Measurements from ENCODE around the gene MEPCE. TPM values are rescaled to one million over a fixed set of nuclear protein-coding genes. Genes with fewer than 3 reads are reported as not detected.
A peak's percentile ranks its signal among the peaks of the same experiment; 100 is the strongest.

The MEPCE gene
- total RNA-seq, 2 donors from 2014 or later: 20.9 to 23.9 TPM

DNA sequence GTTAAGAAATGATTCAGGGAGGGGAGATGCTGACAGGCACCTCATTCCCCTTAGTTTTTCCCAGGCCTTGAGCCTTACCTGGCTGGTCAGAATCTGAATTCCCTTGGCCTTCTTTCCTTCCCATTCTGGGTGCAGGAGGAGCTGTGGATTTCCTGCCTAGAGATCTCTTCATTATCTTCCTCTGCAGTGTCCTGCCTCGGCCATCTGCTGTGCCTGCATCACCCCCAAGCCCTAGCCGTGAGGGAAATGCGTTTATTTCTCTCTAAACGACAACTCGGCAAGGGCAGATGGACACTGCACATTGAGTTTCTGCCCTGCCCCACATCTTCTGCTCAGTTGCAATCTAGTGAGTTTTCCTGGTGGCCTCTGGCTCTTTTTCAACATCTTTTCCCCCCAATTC is 27.8 kb upstream of the MEPCE start:
- ATAC-seq (no peak), DNase-seq (no peak)
- intact Hi-C loops (cut with DNase I): loop anchor here in 1 of 2 donors (10.0 kb wide), 1 partner anchor 207 kb away; no protein-coding TSS in a partner anchor

DNA sequence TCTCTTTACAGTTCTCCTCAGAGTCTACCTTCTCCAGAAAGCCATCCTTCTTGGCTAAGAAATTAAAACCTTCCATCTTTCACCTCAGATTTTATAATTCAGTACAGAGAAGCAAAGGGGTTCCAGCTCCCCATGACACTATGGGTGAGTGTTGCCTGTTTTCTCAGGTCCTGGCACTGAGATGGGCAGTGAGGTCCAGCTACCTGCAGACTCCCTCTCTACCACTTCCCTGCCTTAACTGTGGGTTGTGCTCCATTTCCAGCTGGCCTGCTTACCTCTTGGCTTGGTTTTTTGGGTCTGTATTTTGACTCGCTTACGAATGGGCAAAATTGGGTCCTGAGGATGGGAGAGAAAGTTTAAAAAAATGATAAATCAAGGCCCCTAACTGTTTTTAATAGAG is 27.4 kb upstream of the MEPCE start:
- DNase-seq: no peak
- intact Hi-C loops (cut with DNase I): loop anchor here in 1 of 2 donors (10.0 kb wide), 1 partner anchor 207 kb away; no protein-coding TSS in a partner anchor
- ATAC-seq: no peak

DNA sequence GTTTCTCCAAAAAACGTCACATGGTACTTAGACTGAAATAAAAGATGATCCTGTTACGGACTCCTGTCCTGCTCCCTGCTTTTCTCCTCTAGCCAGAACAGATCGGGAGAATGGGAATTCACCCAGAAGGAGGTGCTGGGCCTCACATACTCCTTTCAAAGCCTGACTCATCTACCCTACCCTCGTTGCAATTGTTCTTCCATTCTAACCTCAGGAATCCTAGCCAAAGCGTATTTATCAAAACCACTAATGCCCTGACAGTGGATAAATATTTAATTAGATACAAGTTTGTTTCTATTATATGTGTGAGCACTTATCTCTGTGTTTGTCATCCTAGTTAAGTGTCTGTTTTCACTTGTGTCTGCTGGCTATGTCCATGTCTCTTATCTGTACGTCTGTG is 22.9 kb upstream of the MEPCE start:
- intact Hi-C loops (cut with DNase I): loop anchor here in 1 of 2 donors (10.0 kb wide), 1 partner anchor 212 kb away; no protein-coding TSS in a partner anchor
- no peak for ATAC-seq
- no peak for DNase-seq

DNA sequence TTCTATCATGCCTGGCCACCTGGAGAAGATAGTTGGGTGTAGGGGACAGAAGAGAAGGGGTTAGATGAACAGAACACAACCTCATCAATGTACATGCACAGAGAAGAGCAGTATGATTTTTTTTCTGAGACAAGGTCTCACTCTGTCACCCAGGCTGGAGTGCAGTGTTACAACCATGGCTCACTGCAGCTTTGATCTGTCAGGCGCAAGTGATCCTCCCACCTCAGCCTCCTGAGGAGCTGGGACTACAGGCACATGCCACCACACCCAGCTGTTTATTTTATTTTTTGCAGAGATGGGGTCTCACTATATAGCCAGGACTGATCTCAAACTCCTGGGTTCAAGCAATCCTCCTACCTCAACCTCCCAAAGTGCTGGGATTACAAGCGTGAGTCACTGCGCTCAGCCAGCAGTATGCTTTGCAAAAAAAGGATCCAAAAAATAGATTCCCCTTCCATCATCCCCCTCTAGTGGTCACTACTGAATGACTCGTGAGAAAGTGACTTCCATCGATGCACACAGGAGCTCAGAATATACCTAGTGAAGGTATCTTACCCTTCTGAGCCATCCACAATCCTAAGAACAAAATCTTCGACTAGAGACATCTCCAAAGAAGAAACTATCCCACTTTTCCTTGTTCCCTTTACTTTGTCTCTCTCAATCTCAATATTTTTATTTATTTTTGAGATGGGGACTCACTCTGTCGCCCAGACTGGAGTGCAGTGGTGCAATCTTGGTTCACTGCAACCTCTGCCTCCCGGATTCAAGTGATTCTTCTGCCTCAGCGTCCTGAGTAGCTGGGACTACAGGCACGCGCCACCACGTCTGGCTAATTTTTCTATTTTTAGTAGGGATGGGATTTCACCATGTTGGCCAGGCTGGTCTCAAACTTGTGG is 22.1 kb upstream of the MEPCE start:
- intact Hi-C loops (cut with DNase I): loop anchor here in 1 of 2 donors (10.0 kb wide), 1 partner anchor 213 kb away; no protein-coding TSS in a partner anchor
- DNase-seq: no peak
- ATAC-seq: peak; percentile 70 to 84

DNA sequence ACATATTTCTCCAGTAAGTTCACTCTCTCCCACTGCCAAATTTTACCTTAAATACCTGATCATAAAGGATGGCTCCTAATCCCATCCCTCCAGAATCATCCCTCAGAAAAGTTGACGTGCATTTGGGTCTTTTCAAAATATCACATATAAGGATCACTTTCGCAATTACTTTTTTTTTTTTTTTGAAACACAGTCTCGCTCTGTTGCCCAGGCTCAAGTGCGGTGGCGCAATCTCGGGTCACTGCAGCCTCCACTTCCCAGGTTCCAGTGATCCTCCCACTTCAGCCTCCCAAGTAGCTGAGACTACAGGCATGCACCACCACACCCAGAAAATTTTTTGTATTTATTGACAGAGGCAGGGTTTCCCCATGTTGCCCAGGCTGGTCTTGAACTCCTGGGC is 18.5 kb upstream of the MEPCE start:
- intact Hi-C loops (cut with DNase I): no loop called here
- ATAC-seq: no peak
- no peak for DNase-seq

GRCh38 chr7:100413346-100413745 is 16.3 kb upstream of the MEPCE start:
- intact Hi-C loops (cut with DNase I): no loop called here
- DNase-seq: no peak
- no peak for ATAC-seq

DNA sequence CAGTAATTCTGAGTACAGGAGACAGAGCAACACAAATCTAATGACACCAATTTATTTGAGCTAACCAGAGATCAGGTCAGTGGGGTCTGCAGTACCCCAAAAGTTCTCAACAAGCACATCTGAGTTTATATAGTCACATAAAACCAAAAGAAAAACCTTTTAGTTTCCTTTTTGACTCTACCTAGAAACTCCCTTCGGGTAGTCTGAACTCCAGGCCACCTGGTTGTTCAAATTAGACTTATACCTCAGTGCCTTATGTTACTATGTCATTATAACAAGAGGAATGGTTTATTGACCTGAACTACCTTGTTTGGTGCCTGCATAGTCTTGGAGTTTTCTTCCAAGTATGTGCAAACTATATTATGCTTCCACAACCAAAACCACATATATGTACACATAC is 15.7 kb upstream of the MEPCE start:
- no peak for ATAC-seq
- DNase-seq: no peak
- intact Hi-C loops (cut with DNase I): no loop called here

- intact Hi-C loops (cut with DNase I): no loop called here
- ATAC-seq (no peak), DNase-seq (no peak)
Observed at GRCh38 chr7:100415448-100415847, 14.2 kb upstream of the MEPCE start.

GRCh38 chr7:100418930-100419659 is 10.5 kb upstream of the MEPCE start:
- no peak for DNase-seq
- ATAC-seq: no peak
- intact Hi-C loops (cut with DNase I): no loop called here

DNA sequence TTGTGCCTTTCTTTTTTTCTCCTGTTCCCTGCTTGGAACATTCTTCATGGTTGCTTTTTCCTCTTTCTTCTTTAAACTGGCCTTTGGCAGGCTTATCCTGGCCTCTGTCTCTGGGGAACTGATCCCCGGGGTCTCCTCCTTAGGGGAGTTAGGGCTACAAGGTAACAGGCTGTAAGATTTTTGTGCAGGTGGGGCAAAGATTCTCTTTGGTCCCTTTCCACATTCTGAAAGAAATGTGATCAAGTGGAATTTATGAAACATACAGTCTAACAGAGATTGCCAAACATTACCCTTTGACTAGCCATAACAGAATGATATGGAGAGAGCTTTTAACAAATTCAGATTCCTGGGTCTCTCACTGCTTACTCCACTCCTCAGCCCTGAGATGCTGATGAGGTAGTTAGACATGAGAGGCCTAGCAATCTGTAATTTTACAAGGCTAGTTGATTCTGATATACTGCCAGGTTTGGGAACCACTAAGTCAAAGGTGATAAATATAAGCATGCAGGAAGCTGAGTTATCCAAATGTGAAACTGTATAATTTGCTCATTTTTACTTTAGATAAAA is 9.9 kb upstream of the MEPCE start:
- DNase-seq (no peak), ATAC-seq (no peak)
- intact Hi-C loops (cut with DNase I): no loop called here

- DNase-seq (no peak), ATAC-seq (no peak)
- intact Hi-C loops (cut with DNase I): no loop called here
Observed at GRCh38 chr7:100423315-100423714, 6.3 kb upstream of the MEPCE start.

DNA sequence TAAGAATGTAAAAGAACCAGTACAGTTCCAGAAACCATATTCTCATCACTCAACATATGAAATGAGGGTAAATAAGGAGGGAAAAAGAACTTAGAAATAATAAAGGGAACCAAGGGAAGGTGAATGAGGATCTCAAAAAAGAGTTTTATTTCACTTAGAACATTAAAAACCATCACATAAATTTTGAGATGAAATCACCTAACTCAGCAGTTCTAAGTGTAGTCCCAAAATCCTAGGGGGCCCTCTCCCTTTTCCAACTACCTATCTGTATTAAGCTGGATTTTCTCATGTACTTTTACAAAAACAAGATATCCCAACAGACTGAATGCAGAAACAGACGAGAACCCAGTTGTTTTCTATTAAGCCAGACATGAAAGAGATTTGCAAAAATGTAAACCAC is 4.3 kb upstream of the MEPCE start:
- intact Hi-C loops (cut with DNase I): no loop called here
- no peak for DNase-seq
- no peak for ATAC-seq

DNA sequence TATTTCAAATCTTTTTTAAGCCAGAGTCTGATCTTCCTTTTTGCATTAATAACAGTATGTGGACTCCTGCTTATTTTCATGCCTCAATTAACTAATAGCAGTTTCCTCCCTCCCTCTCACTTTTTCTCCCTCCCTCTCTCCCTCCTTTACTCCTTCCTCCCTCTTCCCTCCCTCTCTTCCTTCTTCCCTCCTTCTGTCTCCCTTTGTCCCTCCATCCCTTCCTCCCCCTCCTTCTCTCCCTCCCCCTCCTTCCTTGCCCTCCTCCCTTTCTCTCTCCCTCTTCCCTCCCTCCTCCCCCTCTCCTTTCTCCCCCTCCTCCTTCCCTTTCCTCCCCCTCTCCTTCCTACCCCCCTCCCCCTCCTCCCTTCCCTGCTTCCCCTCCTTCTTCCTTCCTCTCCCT is 3.1 kb upstream of the MEPCE start:
- DNase-seq (no peak), ATAC-seq (no peak)
- intact Hi-C loops (cut with DNase I): no loop called here

GRCh38 chr7:100427762-100428198 is 1.9 kb upstream of the MEPCE start:
- ATAC-seq (no peak), DNase-seq (no peak)
- intact Hi-C loops (cut with DNase I): no loop called here

DNA sequence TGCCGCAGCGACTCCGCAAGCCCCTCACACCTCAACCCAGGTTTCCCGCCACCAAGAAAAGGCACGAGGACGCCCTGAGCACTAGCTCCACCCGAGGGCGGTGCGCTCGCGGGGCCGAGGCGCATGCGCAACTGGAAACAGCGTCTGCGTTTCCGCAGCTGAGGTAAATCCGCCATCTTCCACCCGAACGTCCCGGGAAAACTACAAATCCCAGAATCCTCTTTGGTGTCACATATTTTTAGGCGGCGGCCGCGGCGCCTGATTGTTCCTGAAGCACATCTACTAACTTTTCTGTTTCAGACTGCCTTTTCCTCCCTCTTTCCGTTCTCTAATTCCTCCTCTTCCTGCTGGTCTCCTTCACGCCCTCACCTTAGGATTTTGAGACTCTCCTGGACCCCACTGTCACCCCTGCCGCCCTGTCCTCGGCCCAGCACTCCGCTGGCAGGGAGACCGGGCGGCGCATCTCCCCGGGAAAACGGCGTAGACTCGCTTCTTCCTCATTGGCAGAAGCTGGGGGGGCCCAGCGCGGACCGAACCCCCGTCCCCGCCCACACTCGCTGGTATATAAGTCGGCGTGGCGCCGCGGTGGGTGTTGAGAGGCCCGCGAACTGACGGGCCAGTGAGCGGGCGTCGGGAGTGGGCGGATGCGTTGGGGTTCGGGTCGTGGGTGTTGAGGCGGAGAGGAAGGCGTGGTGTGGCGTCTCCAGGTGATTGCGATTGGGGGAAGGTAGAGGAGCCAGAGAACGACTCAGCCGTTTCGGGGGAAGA is 1.2 kb upstream of the MEPCE start, which contains the start of gene ZCWPW1:
TSS of gene ZCWPW1 (minus strand) at position 505 of the 768 bp plus-strand sequence. CDS start 8,054 bp downstream, outside the sequence.
- ATAC-seq (peak; percentile 72 to 80), DNase-seq (peak; percentile 97)
- intact Hi-C loops (cut with DNase I): no loop called here

DNA sequence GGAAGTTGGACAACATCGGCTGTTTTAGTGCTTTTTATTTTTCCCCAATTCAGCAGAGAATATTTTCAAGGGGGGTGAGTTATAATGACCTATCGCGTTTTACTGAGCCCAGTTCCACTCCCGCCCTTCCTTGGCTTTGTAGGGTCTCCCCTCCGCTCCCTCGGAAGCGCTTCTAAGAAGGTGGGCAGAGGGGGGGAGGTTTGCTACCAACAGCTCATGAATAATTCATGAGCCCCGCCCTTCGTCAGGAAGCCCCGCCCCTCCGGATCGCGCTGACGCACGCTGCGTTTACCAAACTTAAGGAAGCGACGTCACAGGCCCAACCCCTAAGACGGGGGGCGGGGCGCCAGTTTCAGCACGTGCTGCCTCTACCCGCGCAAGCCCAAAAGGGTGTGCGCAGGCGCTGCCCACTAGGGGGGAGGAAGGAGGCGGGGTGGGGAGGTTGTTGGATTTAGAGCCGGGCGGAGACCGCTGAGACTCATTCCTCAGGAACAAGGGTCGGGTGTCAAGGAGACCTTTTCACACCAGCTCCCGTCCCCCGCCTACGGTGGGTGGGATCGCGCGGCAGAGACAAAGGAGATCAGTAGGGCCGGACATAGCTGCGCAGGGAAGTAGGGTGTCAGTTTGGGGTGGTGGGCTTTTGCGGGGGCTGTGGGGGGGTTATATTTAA is 529 bp upstream of the MEPCE start:
- ATAC-seq: peak; percentile 81 to 85
- intact Hi-C loops (cut with DNase I): no loop called here
- DNase-seq: peak; percentile 100

DNA sequence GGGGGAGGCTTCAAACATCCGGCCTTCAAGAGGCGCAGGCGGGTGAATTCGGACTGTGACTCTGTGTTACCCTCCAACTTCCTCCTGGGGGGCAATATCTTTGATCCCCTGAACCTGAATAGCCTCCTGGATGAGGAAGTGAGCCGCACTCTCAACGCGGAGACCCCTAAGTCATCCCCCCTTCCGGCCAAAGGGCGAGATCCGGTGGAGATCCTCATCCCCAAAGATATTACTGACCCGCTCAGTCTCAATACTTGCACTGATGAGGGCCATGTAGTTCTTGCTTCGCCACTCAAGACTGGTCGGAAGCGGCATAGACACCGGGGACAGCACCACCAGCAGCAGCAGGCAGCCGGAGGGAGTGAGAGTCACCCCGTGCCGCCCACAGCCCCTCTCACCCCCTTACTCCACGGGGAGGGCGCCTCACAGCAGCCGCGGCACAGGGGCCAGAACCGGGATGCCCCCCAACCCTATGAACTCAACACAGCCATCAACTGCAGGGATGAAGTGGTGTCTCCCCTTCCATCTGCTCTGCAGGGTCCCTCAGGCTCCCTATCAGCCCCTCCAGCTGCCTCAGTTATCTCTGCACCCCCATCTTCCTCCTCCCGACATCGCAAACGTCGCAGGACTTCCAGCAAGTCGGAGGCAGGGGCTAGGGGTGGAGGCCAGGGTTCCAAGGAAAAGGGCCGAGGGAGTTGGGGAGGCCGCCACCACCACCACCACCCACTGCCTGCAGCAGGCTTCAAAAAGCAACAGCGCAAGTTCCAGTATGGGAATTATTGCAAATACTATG is 1.1 kb downstream of the MEPCE start:
- intact Hi-C loops (cut with DNase I): no loop called here
- DNase-seq (peak; percentile 34), ATAC-seq (no peak)

DNA sequence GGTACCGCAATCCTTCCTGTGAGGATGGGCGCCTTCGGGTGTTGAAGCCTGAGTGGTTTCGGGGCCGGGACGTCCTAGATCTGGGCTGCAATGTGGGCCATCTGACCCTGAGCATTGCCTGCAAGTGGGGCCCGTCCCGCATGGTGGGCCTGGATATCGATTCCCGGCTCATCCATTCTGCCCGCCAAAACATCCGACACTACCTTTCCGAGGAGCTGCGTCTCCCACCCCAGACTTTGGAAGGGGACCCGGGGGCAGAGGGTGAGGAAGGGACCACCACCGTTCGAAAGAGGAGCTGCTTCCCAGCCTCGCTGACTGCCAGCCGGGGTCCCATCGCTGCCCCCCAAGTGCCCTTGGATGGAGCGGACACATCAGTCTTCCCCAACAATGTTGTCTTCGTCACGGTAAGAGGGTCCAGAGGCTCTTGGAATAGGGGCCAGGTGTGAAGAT is 1.7 kb downstream of the MEPCE start:
- ATAC-seq: no peak
- peak; percentile 32 for DNase-seq
- intact Hi-C loops (cut with DNase I): no loop called here
